SK-N-SH (cell line): ENCODE results near the gene RBM14. TPM values are rescaled to one million over a fixed set of nuclear protein-coding genes. Genes with fewer than 3 reads are reported as not detected.

ENCODE experiments used
- CTCF ChIA-PET: fragments of 300-600, 350-600 bp; formaldehyde crosslinking; extraction: SDS; loops from one replicate; lab custom pipeline; 2021; lab: Yijun Ruan, JAX
- POLR2A ChIA-PET: fragments of 350-600 bp; sonication (Branson Sonifier 250); formaldehyde crosslinking; extraction: SDS; loops from one replicate; lab custom pipeline; 2020; ENCODE audit warnings: antibody characterized with exemption, inconsistent platforms; lab: Yijun Ruan, JAX
- DNase-seq: peaks from one replicate; pipeline ENCODE4 v3.0.0; 2012
- H2AFZ ChIP-seq: fragments of 200-600 bp; sonication (generic); 2 replicates; pipeline ENCODE4 v1.8.1; 2016; ENCODE audit warnings: antibody characterized with exemption, mild to moderate bottlenecking, low read depth
- H3F3A ChIP-seq: fragments of 200-600 bp; sonication (generic); replicated peaks from 2 replicates; pipeline ENCODE3; 2016; ENCODE audit warnings: antibody characterized with exemption, mild to moderate bottlenecking; ENCODE audit not compliant: insufficient read depth
- H3K27ac ChIP-seq, 2 experiments: fragments of 200-500 bp in 1 of 2; fragments of 200-600 bp in 1 of 2; sonication (Bioruptor generic) in 1 of 2; sonication (generic), shearing (Covaris generic) in 1 of 2; 2 replicates each; pipeline versions ENCODE4 v1.5.1 to v1.6.1; 2014 to 2016; ENCODE audit warnings: low read depth in 2 of 2, inconsistent platforms in 1 of 2, low read length in 1 of 2, mild to moderate bottlenecking in 1 of 2, mixed read lengths in 1 of 2
- H3K27me3 ChIP-seq: fragments of 200-600 bp; sonication (generic), shearing (Covaris generic); 2 replicates; pipeline ENCODE4 v1.6.1; 2016; ENCODE audit warnings: mixed run types; ENCODE audit not compliant: insufficient read depth
- H3K36me3 ChIP-seq, 2 experiments: fragments of 200-500 bp in 1 of 2; fragments of 200-600 bp in 1 of 2; sonication (Bioruptor generic) in 1 of 2; sonication (generic) in 1 of 2; replicated peaks in 1 of 2; 2 replicates each; pipeline versions ENCODE3 to v1.5.1; 2014 to 2016; ENCODE audit warnings: low read length in 1 of 2, mild to moderate bottlenecking in 1 of 2; ENCODE audit not compliant: insufficient read depth in 2 of 2, control insufficient read depth in 1 of 2
- H3K4me1 ChIP-seq, 2 experiments: fragments of 200-500 bp in 1 of 2; fragments of 200-600 bp in 1 of 2; sonication (Bioruptor generic) in 1 of 2; sonication (generic), shearing (Covaris generic) in 1 of 2; 2 replicates each; pipeline versions ENCODE4 v1.5.1 to v1.6.1; 2014 to 2016; ENCODE audit warnings: low read depth in 1 of 2, low read length in 1 of 2, mixed run types in 1 of 2; ENCODE audit not compliant: insufficient read depth in 2 of 2, control insufficient read depth in 1 of 2
- H3K4me2 ChIP-seq: fragments of 200-600 bp; sonication (generic), shearing (Covaris generic); 2 replicates; pipeline ENCODE4 v1.6.1; 2017; ENCODE audit warnings: mixed run types
- H3K4me3 ChIP-seq, 2 experiments: fragments of 200-500 bp in 1 of 2; fragments of 200-600 bp in 1 of 2; sonication (Bioruptor generic) in 1 of 2; sonication (generic), shearing (Covaris generic) in 1 of 2; 2 replicates each; pipeline versions ENCODE4 v1.5.1 to v1.8.1; 2014 to 2016; ENCODE audit warnings: low read depth in 2 of 2, inconsistent platforms in 1 of 2, low read length in 1 of 2, mild to moderate bottlenecking in 1 of 2, mixed read lengths in 1 of 2, moderate library complexity in 1 of 2
- H3K79me2 ChIP-seq: fragments of 200-600 bp; sonication (generic); 2 replicates; pipeline ENCODE4 v1.8.1; 2017; ENCODE audit warnings: mild to moderate bottlenecking; ENCODE audit not compliant: insufficient read depth
- H3K9ac ChIP-seq: fragments of 200-600 bp; sonication (generic); 2 replicates; pipeline ENCODE4 v1.6.1; 2017; ENCODE audit warnings: mixed run types
- H3K9me2 ChIP-seq: fragments of 200-600 bp; sonication (generic); 2 replicates; pipeline ENCODE4 v1.6.1; 2017; ENCODE audit warnings: mixed run types
- H3K9me3 ChIP-seq: fragments of 200-600 bp; sonication (generic); 2 replicates; pipeline ENCODE4 v1.6.1; 2017; ENCODE audit warnings: mixed run types, mild to moderate bottlenecking, moderate library complexity
- H4K20me1 ChIP-seq: fragments of 200-600 bp; sonication (generic); 2 replicates; pipeline ENCODE4 v1.6.1; 2017; ENCODE audit warnings: mild to moderate bottlenecking, mixed run types; ENCODE audit not compliant: insufficient read depth
- CHD2 ChIP-seq: fragments of 150-350 bp; IDR thresholded peaks from 2 replicates; pipeline ENCODE4 v1.6.1; 2018; ENCODE audit warnings: low read length; ENCODE audit not compliant: partially characterized antibody
- ELF1 ChIP-seq: IDR thresholded peaks from 2 replicates; pipeline ENCODE4 v1.4.0; 2012
- EP300 ChIP-seq, 2 experiments: IDR thresholded peaks; 2 replicates each; pipeline versions ENCODE4 v1.4.0 to v1.6.1; 2012; ENCODE audit warnings: borderline replicate concordance in 1 of 2, low read depth in 1 of 2, low read length in 1 of 2
- FOXM1 ChIP-seq: IDR thresholded peaks from 2 replicates; pipeline ENCODE4 v1.4.0; 2012; ENCODE audit warnings: low read depth, mild to moderate bottlenecking
- GATA2 ChIP-seq: sonication (generic); formaldehyde crosslinking; IDR thresholded peaks from 2 replicates; pipeline ENCODE4 v1.5.0; 2020; ENCODE audit warnings: mild to moderate bottlenecking, missing genetic modification reagents
- JUND ChIP-seq: IDR thresholded peaks from 2 replicates; pipeline ENCODE4 v1.4.0; 2012
- MAX ChIP-seq: IDR thresholded peaks from 2 replicates; pipeline ENCODE4 v1.4.0; 2012; ENCODE audit warnings: low read depth
- MEF2A ChIP-seq: IDR thresholded peaks from 2 replicates; pipeline ENCODE4 v1.4.0; 2012; ENCODE audit warnings: low read depth, borderline replicate concordance
- MXI1 ChIP-seq: IDR thresholded peaks from 2 replicates; pipeline ENCODE4 v1.6.1; 2012; ENCODE audit warnings: mild to moderate bottlenecking, low read depth, low read length, improper control_type of control experiment
- NFIC ChIP-seq: IDR thresholded peaks from 2 replicates; pipeline ENCODE4 v1.4.0; 2012; ENCODE audit warnings: borderline replicate concordance
- NRF1 ChIP-seq: IDR thresholded peaks from 2 replicates; pipeline ENCODE4 v1.6.1; 2012; ENCODE audit warnings: low read depth, mild to moderate bottlenecking, low read length
- RXRA ChIP-seq: IDR thresholded peaks from 2 replicates; pipeline ENCODE4 v1.4.0; 2012; ENCODE audit warnings: low read depth, mild to moderate bottlenecking, borderline replicate concordance
- SIN3A ChIP-seq: IDR thresholded peaks from 2 replicates; pipeline ENCODE4 v1.6.1; 2012; ENCODE audit warnings: low read depth, mild to moderate bottlenecking, low read length, moderate library complexity, borderline replicate concordance
- TCF12 ChIP-seq: IDR thresholded peaks from 2 replicates; pipeline ENCODE4 v1.4.0; 2012
- YY1 ChIP-seq: IDR thresholded peaks from 2 replicates; pipeline ENCODE4 v1.4.0; 2012; ENCODE audit warnings: low read depth, mild to moderate bottlenecking
- WGBS: methylation state at CpG from one replicate; pipeline ENCODE4 v1.1.6; 2017; ENCODE audit warnings: low lambda C conversion rate; 5-methylcytosine and 5-hydroxymethylcytosine counted together
- polyA plus RNA-seq, 3 experiments: library from polyadenylated mRNA; depleted of rRNA; stranded (reverse); fragments of >200 nt; gene quantifications; 2 replicates each; pipeline ENCODE4 v1.2.3, GENCODE V29; 2012
- TF ChIP-seq, protein P1 (sequence below): IDR thresholded peaks from 2 replicates; pipeline ENCODE4; 2012
- TF ChIP-seq, protein P2 (sequence below): fragments of 150-350 bp; IDR thresholded peaks from 2 replicates; pipeline ENCODE4 v1.6.1; 2016; ENCODE audit warnings: mild to moderate bottlenecking, low read depth, low read length
- TF ChIP-seq, protein P3 (sequence below): fragments of 150-350 bp; IDR thresholded peaks from 2 replicates; pipeline ENCODE4 v1.6.1; 2017; ENCODE audit warnings: antibody characterized with exemption, low read length, low read depth, borderline replicate concordance
- TF ChIP-seq, protein P4 (sequence below): IDR thresholded peaks from 2 replicates; pipeline ENCODE4 v1.4.0; 2012; ENCODE audit warnings: low read depth, borderline replicate concordance

Gene RBM14
- polyA plus RNA-seq, 1 of the 3 experiments (the other 2 are of a cell fraction), result 19.8 TPM

GRCh38 chr11:66589996-66590675 is 26.3 kb upstream of the RBM14 start:
- Histone ChIP-seq H3K79me2 (peaks cover 18% of the 10 kb centered on the region), H3K4me3 (no peak overlapping the region), H3K4me2 (no peak overlapping the region), H3K9me3 (no peaks in the 10 kb centered on the region), H4K20me1 (no peaks in the 10 kb centered on the region), H3K36me3 (no peaks in the 10 kb centered on the region), H2AFZ (no peak overlapping the region), H3K27me3 (no peaks in the 10 kb centered on the region), H3F3A (no peaks in the 10 kb centered on the region), H3K9me2 (no peaks in the 10 kb centered on the region), H3K9ac (no peak overlapping the region), H3K4me1 (peaks cover 4 to 14% of the 10 kb centered on the region in 2 experiments; a peak in 1 of 4 replicates), H3K27ac (no peak overlapping the region)
- CTCF ChIA-PET, result interaction anchor here (1.2 to 2.0 kb wide), 4 partner anchors 9 to 88 kb away, joined by 4 to 10 read pairs (median 6); partner anchors contain the start of gene RBM4B
- 94% methylated on average over 4 of the region's 7 CpGs for WGBS
- DNase-seq, result no peak
- no peak for TF ChIP-seq MEF2A
- TF ChIP-seq, protein P1, sequence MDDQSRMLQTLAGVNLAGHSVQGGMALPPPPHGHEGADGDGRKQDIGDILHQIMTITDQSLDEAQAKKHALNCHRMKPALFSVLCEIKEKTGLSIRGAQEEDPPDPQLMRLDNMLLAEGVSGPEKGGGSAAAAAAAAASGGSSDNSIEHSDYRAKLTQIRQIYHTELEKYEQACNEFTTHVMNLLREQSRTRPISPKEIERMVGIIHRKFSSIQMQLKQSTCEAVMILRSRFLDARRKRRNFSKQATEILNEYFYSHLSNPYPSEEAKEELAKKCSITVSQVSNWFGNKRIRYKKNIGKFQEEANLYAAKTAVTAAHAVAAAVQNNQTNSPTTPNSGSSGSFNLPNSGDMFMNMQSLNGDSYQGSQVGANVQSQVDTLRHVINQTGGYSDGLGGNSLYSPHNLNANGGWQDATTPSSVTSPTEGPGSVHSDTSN, result no peak
- no peak for TF ChIP-seq NRF1
- TF ChIP-seq MXI1, result no peak
- TF ChIP-seq, protein P2, sequence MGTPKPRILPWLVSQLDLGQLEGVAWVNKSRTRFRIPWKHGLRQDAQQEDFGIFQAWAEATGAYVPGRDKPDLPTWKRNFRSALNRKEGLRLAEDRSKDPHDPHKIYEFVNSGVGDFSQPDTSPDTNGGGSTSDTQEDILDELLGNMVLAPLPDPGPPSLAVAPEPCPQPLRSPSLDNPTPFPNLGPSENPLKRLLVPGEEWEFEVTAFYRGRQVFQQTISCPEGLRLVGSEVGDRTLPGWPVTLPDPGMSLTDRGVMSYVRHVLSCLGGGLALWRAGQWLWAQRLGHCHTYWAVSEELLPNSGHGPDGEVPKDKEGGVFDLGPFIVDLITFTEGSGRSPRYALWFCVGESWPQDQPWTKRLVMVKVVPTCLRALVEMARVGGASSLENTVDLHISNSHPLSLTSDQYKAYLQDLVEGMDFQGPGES, result no peak
- TF ChIP-seq TCF12, result no peak
- TF ChIP-seq CHD2, result no peak
- TF ChIP-seq ELF1, result no peak
- TF ChIP-seq NFIC, result no peak
- TF ChIP-seq MAX, result no peak
- no peak for TF ChIP-seq EP300 (IDR thresholded peaks at IDR 0.05; ENCODE audit: borderline replicate concordance in 1 of 2, low read depth in 1 of 2, low read length in 1 of 2)
- TF ChIP-seq, protein P3, sequence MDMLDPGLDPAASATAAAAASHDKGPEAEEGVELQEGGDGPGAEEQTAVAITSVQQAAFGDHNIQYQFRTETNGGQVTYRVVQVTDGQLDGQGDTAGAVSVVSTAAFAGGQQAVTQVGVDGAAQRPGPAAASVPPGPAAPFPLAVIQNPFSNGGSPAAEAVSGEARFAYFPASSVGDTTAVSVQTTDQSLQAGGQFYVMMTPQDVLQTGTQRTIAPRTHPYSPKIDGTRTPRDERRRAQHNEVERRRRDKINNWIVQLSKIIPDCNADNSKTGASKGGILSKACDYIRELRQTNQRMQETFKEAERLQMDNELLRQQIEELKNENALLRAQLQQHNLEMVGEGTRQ, result no peak
- TF ChIP-seq RXRA, result no peak
- TF ChIP-seq SIN3A, result no peak
- no peak for TF ChIP-seq FOXM1
- no peak for TF ChIP-seq JUND
- TF ChIP-seq, protein P4, sequence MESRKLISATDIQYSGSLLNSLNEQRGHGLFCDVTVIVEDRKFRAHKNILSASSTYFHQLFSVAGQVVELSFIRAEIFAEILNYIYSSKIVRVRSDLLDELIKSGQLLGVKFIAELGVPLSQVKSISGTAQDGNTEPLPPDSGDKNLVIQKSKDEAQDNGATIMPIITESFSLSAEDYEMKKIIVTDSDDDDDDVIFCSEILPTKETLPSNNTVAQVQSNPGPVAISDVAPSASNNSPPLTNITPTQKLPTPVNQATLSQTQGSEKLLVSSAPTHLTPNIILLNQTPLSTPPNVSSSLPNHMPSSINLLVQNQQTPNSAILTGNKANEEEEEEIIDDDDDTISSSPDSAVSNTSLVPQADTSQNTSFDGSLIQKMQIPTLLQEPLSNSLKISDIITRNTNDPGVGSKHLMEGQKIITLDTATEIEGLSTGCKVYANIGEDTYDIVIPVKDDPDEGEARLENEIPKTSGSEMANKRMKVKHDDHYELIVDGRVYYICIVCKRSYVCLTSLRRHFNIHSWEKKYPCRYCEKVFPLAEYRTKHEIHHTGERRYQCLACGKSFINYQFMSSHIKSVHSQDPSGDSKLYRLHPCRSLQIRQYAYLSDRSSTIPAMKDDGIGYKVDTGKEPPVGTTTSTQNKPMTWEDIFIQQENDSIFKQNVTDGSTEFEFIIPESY, result no peak
- TF ChIP-seq GATA2 (CRISPR knock-in tag), result no peak
- no peak for TF ChIP-seq YY1
- POLR2A ChIA-PET, result interaction anchor here (0.6 kb wide), 1 partner anchor 48 kb away, joined by 3 read pairs; no protein-coding TSS in a partner anchor
